Nucleus accumbens (tissue), 56 donors: ENCODE measurements around the gene TSPAN16.

Experiments used
- DNase-seq, 56 donors: peaks; one replicate each; lab custom pipeline; 2025; lab: John Stamatoyannopoulos, UW

The TSPAN16 gene

GRCh38 chr19:11364296-11364904 lies 68.4 kb downstream of the TSPAN16 start:
- DNase-seq: no peak

GRCh38 chr19:11364935-11365334 lies 69.0 kb downstream of the TSPAN16 start:
- DNase-seq: peak in 18 of 56 donors; percentile 3 to 57 (median 20)
